HepG2 (cell line): ENCODE data around the gene TAF3. TPM values are rescaled to one million over a fixed set of nuclear protein-coding genes. Genes with fewer than 3 reads are reported as not detected.

Experiments
- ARHGAP35 ChIP-seq: sonication (generic); formaldehyde crosslinking; IDR thresholded peaks from 2 replicates; pipeline ENCODE4 v1.9.0; 2022; ENCODE audit warnings: mild to moderate bottlenecking, inconsistent platforms, moderate library complexity, missing genetic modification reagents, borderline replicate concordance
- ARNTL ChIP-seq: sonication (generic); formaldehyde crosslinking; IDR thresholded peaks from 2 replicates; pipeline ENCODE4 v1.4.0; 2020; ENCODE audit warnings: mild to moderate bottlenecking, missing genetic modification reagents
- DBP ChIP-seq: sonication (generic); formaldehyde crosslinking; IDR thresholded peaks from 2 replicates; pipeline ENCODE4 v1.4.0; 2020; ENCODE audit warnings: missing genetic modification reagents; ENCODE audit errors: not compliant biosample characterization
- GTF3A ChIP-seq: sonication (generic); formaldehyde crosslinking; conservative IDR thresholded peaks from 2 replicates; pipeline ENCODE4 v1.4.0; 2020; ENCODE audit warnings: mild to moderate bottlenecking, missing genetic modification reagents
- MBD4 ChIP-seq: IDR thresholded peaks from 2 replicates; pipeline ENCODE4 v1.6.1; 2012; ENCODE audit warnings: low read length, inconsistent platforms, borderline replicate concordance
- TOE1 ChIP-seq: sonication (generic); formaldehyde crosslinking; IDR thresholded peaks from 2 replicates; pipeline ENCODE4 v1.4.0; 2020; ENCODE audit warnings: mild to moderate bottlenecking, missing genetic modification reagents
- ZBTB25 ChIP-seq: IDR thresholded peaks from 2 replicates; pipeline ENCODE4 v1.6.1; 2018; ENCODE audit warnings: missing genetic modification reagents
- ZBTB43 ChIP-seq: sonication (generic); formaldehyde crosslinking; conservative IDR thresholded peaks from 2 replicates; pipeline ENCODE4 v1.4.0; 2020; ENCODE audit warnings: missing genetic modification reagents
- ZNF333 ChIP-seq: sonication (generic); formaldehyde crosslinking; IDR thresholded peaks from 2 replicates; pipeline ENCODE4 v1.4.0; 2020; ENCODE audit warnings: mild to moderate bottlenecking, missing genetic modification reagents, borderline replicate concordance
- polyA plus RNA-seq, 8 experiments: library from polyadenylated mRNA; depleted of rRNA in 3 of 8; stranded (reverse) in 7 of 8; unstranded in 1 of 8; fragments of >200 nt; fragmentation: Illumina TruSeq in 4 of 8; extraction: Trizol in 4 of 8; gene quantifications; 2 replicates each; pipeline versions ENCODE4 v1.2.1 to v1.2.3, GENCODE V29; 2011 to 2016; ENCODE audit warnings: low read depth in 4 of 8, missing spikeins in 1 of 8, mixed read lengths in 1 of 8; ENCODE audit not compliant: insufficient read depth in 1 of 8
- total RNA-seq, 5 experiments: library from RNA; depleted of rRNA; stranded (reverse); fragments of >200 nt; fragmentation: Illumina TruSeq; extraction: Trizol; gene quantifications; 2 replicates each; pipeline ENCODE4 v1.2.3, GENCODE V29; 2016; ENCODE audit warnings: low read depth in 1 of 5
- TF ChIP-seq, protein P1 (sequence below): sonication (generic); formaldehyde crosslinking; IDR thresholded peaks from 2 replicates; pipeline ENCODE4 v1.8.0; 2022; ENCODE audit warnings: missing genetic modification reagents, low read depth, mild to moderate bottlenecking, borderline replicate concordance
- TF ChIP-seq, protein P2 (sequence below): sonication (generic); formaldehyde crosslinking; IDR thresholded peaks from 2 replicates; pipeline ENCODE4 v1.4.0; 2020; ENCODE audit warnings: missing genetic modification reagents
- TF ChIP-seq, protein P3 (sequence below): sonication (generic); formaldehyde crosslinking; IDR thresholded peaks from 2 replicates; pipeline ENCODE4 v1.8.1; 2023; ENCODE audit warnings: missing genetic modification reagents, mild to moderate bottlenecking, borderline replicate concordance
- TF ChIP-seq, protein P4 (sequence below): sonication (generic); formaldehyde crosslinking; IDR thresholded peaks from 2 replicates; pipeline ENCODE4 v1.5.0; 2020; ENCODE audit warnings: missing genetic modification reagents, mild to moderate bottlenecking, borderline replicate concordance

Gene TAF3
- total and polyA plus RNA-seq, 2 of the 13 experiments (the other 11 are each of a cell fraction or from before 2014, with no cell fraction given), result 1.7 to 2.9 TPM

GRCh38 chr10:8050556-8051108, 232.3 kb downstream of the TAF3 start (continued):
- no peak for TF ChIP-seq ZBTB43 (CRISPR knock-in tag)
- no peak for TF ChIP-seq ZBTB25 (CRISPR knock-in tag)
- TF ChIP-seq ZNF333, result no peak
- TF ChIP-seq, protein P1, sequence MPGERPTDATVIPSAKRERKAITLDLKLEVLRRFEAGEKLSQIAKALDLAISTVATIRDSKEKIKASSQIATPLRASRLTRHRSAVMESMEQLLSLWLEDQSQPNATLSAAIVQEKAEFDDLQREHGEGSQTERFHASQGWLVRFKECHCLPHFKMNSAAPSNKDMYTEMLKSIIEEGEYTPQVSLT (CRISPR knock-in tag), result no peak
- 0 out of 2 replicates have a peak, but pooled peaks have one; percentile 41 for TF ChIP-seq TOE1
- no peak for TF ChIP-seq GTF3A
- TF ChIP-seq DBP (CRISPR knock-in tag), result no peak
- TF ChIP-seq, protein P2, sequence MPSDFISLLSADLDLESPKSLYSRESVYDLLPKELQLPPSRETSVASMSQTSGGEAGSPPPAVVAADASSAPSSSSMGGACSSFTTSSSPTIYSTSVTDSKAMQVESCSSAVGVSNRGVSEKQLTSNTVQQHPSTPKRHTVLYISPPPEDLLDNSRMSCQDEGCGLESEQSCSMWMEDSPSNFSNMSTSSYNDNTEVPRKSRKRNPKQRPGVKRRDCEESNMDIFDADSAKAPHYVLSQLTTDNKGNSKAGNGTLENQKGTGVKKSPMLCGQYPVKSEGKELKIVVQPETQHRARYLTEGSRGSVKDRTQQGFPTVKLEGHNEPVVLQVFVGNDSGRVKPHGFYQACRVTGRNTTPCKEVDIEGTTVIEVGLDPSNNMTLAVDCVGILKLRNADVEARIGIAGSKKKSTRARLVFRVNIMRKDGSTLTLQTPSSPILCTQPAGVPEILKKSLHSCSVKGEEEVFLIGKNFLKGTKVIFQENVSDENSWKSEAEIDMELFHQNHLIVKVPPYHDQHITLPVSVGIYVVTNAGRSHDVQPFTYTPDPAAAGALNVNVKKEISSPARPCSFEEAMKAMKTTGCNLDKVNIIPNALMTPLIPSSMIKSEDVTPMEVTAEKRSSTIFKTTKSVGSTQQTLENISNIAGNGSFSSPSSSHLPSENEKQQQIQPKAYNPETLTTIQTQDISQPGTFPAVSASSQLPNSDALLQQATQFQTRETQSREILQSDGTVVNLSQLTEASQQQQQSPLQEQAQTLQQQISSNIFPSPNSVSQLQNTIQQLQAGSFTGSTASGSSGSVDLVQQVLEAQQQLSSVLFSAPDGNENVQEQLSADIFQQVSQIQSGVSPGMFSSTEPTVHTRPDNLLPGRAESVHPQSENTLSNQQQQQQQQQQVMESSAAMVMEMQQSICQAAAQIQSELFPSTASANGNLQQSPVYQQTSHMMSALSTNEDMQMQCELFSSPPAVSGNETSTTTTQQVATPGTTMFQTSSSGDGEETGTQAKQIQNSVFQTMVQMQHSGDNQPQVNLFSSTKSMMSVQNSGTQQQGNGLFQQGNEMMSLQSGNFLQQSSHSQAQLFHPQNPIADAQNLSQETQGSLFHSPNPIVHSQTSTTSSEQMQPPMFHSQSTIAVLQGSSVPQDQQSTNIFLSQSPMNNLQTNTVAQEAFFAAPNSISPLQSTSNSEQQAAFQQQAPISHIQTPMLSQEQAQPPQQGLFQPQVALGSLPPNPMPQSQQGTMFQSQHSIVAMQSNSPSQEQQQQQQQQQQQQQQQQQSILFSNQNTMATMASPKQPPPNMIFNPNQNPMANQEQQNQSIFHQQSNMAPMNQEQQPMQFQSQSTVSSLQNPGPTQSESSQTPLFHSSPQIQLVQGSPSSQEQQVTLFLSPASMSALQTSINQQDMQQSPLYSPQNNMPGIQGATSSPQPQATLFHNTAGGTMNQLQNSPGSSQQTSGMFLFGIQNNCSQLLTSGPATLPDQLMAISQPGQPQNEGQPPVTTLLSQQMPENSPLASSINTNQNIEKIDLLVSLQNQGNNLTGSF (CRISPR knock-in tag), result no peak
- TF ChIP-seq, protein P3, sequence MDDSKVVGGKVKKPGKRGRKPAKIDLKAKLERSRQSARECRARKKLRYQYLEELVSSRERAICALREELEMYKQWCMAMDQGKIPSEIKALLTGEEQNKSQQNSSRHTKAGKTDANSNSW, result no peak
- TF ChIP-seq, protein P4, sequence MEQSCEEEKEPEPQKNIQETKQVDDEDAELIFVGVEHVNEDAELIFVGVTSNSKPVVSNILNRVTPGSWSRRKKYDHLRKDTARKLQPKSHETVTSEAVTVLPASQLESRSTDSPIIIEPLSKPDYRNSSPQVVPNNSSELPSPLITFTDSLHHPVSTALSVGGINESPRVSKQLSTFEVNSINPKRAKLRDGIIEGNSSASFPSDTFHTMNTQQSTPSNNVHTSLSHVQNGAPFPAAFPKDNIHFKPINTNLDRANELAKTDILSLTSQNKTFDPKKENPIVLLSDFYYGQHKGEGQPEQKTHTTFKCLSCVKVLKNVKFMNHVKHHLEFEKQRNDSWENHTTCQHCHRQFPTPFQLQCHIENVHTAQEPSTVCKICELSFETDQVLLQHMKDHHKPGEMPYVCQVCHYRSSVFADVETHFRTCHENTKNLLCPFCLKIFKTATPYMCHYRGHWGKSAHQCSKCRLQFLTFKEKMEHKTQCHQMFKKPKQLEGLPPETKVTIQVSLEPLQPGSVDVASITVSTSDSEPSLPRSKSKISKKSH (CRISPR knock-in tag), result no peak
- peak; percentile 43; the same call in 1 of the 2 replicates for TF ChIP-seq ARNTL (CRISPR knock-in tag)
- no peak for TF ChIP-seq ARHGAP35 (CRISPR knock-in tag)
- no peak for TF ChIP-seq MBD4
